IMR-90 (cell line): ENCODE data around the gene ANKRD44. TPM values are rescaled to one million over a fixed set of nuclear protein-coding genes. Genes with fewer than 3 reads are reported as not detected.

ENCODE experiments used
- ATAC-seq: fragments of 200-7000 bp; cut with Tn5 transposase; 2 replicates; pipeline ENCODE4 v1.9.1; 2020; ENCODE audit warnings: low read depth, mild to moderate bottlenecking, moderate library complexity
- BruUV-seq: library from RNA; stranded (reverse); fragments of 400-500 nt; replicated peaks from 2 replicates; lab custom pipeline; 2021; lab: Mats Ljungman, UMichigan
- CTCF ChIA-PET: fragments of 300-600 bp; formaldehyde crosslinking; extraction: SDS; loops from one replicate; lab custom pipeline; 2021; ENCODE audit warnings: antibody characterized with exemption; lab: Yijun Ruan, JAX
- POLR2A ChIA-PET: fragments of 300-600 bp; sonication (Branson Sonifier 250); formaldehyde crosslinking; loops from one replicate; lab custom pipeline; 2022; ENCODE audit warnings: antibody characterized with exemption; ENCODE audit not compliant: unreplicated experiment; lab: Charles Lee
- DNase-seq: peaks from one replicate; pipeline ENCODE4 v3.0.0; 2013
- H2AFZ ChIP-seq: replicated peaks from 2 replicates; pipeline ENCODE3; 2013; ENCODE audit warnings: low read length, mild to moderate bottlenecking; ENCODE audit not compliant: poor library complexity
- H2AK5ac ChIP-seq: 2 replicates; pipeline ENCODE4 v1.6.1; 2013; ENCODE audit warnings: low read depth, low read length, inconsistent platforms
- H2AK9ac ChIP-seq: replicated peaks from 2 replicates; pipeline ENCODE3; 2013; ENCODE audit warnings: mild to moderate bottlenecking, low read depth, low read length, moderate library complexity; ENCODE audit not compliant: poor library complexity
- H2BK120ac ChIP-seq: 2 replicates; pipeline ENCODE4 v1.6.1; 2013; ENCODE audit warnings: low read depth, low read length, inconsistent platforms
- H2BK15ac ChIP-seq: 3 replicates; pipeline ENCODE4 v1.6.1; 2013; ENCODE audit warnings: low read depth, low read length, inconsistent platforms
- H2BK20ac ChIP-seq: 2 replicates; pipeline ENCODE4 v1.6.1; 2013; ENCODE audit warnings: low read depth, mild to moderate bottlenecking, inconsistent platforms, low read length, moderate library complexity
- H2BK5ac ChIP-seq: 2 replicates; pipeline ENCODE4 v1.6.1; 2013; ENCODE audit warnings: mild to moderate bottlenecking, low read depth, low read length, inconsistent platforms; ENCODE audit not compliant: poor library complexity, severe bottlenecking
- H3K14ac ChIP-seq: replicated peaks from 2 replicates; pipeline ENCODE4 v1.6.1; 2013; ENCODE audit warnings: low read depth, low read length, inconsistent platforms
- H3K18ac ChIP-seq: 2 replicates; pipeline ENCODE4 v1.6.1; 2013; ENCODE audit warnings: low read depth, low read length, control low read depth
- H3K23ac ChIP-seq: 2 replicates; pipeline ENCODE4 v1.6.1; 2013; ENCODE audit warnings: low read depth, low read length, inconsistent platforms
- H3K27ac ChIP-seq: 2 replicates; pipeline ENCODE4 v1.5.1; 2013; ENCODE audit warnings: mild to moderate bottlenecking, control low read depth, low read length; ENCODE audit not compliant: insufficient read depth
- H3K27me3 ChIP-seq: 2 replicates; pipeline ENCODE4 v1.6.1; 2013; ENCODE audit warnings: low read length; ENCODE audit not compliant: control insufficient read depth, insufficient read depth
- H3K36me3 ChIP-seq: 2 replicates; pipeline ENCODE4 v1.6.1; 2013; ENCODE audit warnings: low read length, mixed read lengths; ENCODE audit not compliant: control insufficient read depth, insufficient read depth
- H3K4ac ChIP-seq: 2 replicates; pipeline ENCODE4 v1.6.1; 2013; ENCODE audit warnings: low read depth, low read length, inconsistent platforms
- H3K4me1 ChIP-seq: 2 replicates; pipeline ENCODE4 v1.6.1; 2013; ENCODE audit warnings: low read length, mixed read lengths; ENCODE audit not compliant: control insufficient read depth, insufficient read depth
- H3K4me2 ChIP-seq: 2 replicates; pipeline ENCODE4 v1.6.1; 2013; ENCODE audit warnings: low read depth, mild to moderate bottlenecking, control low read depth, low read length, moderate library complexity
- H3K4me3 ChIP-seq: 2 replicates; pipeline ENCODE4 v1.5.1; 2013; ENCODE audit warnings: low read depth, mild to moderate bottlenecking, control low read depth, low read length, moderate library complexity; ENCODE audit not compliant: insufficient read depth
- H3K56ac ChIP-seq: 2 replicates; pipeline ENCODE4 v1.6.1; 2013; ENCODE audit warnings: low read length, inconsistent platforms; ENCODE audit not compliant: insufficient read depth; ENCODE audit errors: extremely low read depth
- H3K79me1 ChIP-seq, 2 experiments: 2 replicates each; pipeline ENCODE4 v1.6.1; 2013; ENCODE audit warnings: low read length in 2 of 2, inconsistent platforms in 1 of 2, low read depth in 1 of 2
- H3K9ac ChIP-seq: 2 replicates; pipeline ENCODE4 v1.6.1; 2013; ENCODE audit warnings: low read depth, low read length, control low read depth
- H3K9me1 ChIP-seq: 2 replicates; pipeline ENCODE4 v1.6.1; 2013; ENCODE audit warnings: low read length, inconsistent platforms; ENCODE audit not compliant: insufficient read depth
- H3K9me3 ChIP-seq: 2 replicates; pipeline ENCODE4 v1.6.1; 2013; ENCODE audit warnings: low read length; ENCODE audit not compliant: control insufficient read depth, insufficient read depth
- H4K20me1 ChIP-seq: 2 replicates; pipeline ENCODE4 v1.6.1; 2013; ENCODE audit warnings: low read length, inconsistent platforms; ENCODE audit not compliant: insufficient read depth
- H4K5ac ChIP-seq: 2 replicates; pipeline ENCODE4 v1.6.1; 2013; ENCODE audit warnings: mild to moderate bottlenecking, low read depth, low read length, control low read depth
- H4K8ac ChIP-seq, 2 experiments: 2 replicates each; pipeline ENCODE4 v1.6.1; 2013; ENCODE audit warnings: low read depth in 2 of 2, low read length in 2 of 2, control low read depth in 1 of 2, inconsistent platforms in 1 of 2
- H4K91ac ChIP-seq: 2 replicates; pipeline ENCODE4 v1.6.1; 2013; ENCODE audit warnings: low read depth, low read length, inconsistent platforms; ENCODE audit not compliant: insufficient read depth
- MAFK ChIP-seq: IDR thresholded peaks from 2 replicates; pipeline ENCODE4 v1.6.1; 2012; ENCODE audit warnings: low read depth, low read length, improper control_type of control experiment
- MAZ ChIP-seq: IDR thresholded peaks from 2 replicates; pipeline ENCODE4 v1.6.1; 2012; ENCODE audit warnings: low read depth, mild to moderate bottlenecking, low read length, improper control_type of control experiment, moderate library complexity, borderline replicate concordance
- RAD21 ChIP-seq: IDR thresholded peaks from 2 replicates; pipeline ENCODE4 v1.6.1; 2012; ENCODE audit warnings: low read length, improper control_type of control experiment
- RFX5 ChIP-seq: IDR thresholded peaks from 2 replicates; pipeline ENCODE4 v1.8.0; 2012; ENCODE audit warnings: low read depth, mild to moderate bottlenecking, low read length, moderate library complexity
- WGBS, 2 experiments: methylation state at CpG; one replicate each; pipeline versions ENCODE4 v1.1.5 to v1.1.7; 2013; ENCODE audit warnings: missing lambda C conversion rate in 2 of 2; ENCODE audit not compliant: insufficient read length in 1 of 2; ENCODE audit errors: extremely low coverage in 2 of 2; 5-methylcytosine and 5-hydroxymethylcytosine counted together
- dilution Hi-C: fragments of 300-500 bp; cut with HindIII; formaldehyde crosslinking; loops from one replicate; pipeline ENCODE4 v1.14.3; 2018; ENCODE audit warnings: low sequenced_read_pairs; ENCODE audit not compliant: unreplicated experiment
- in situ Hi-C: fragments of 300-500 bp; cut with MboI; formaldehyde crosslinking; loops from 3 replicates; pipeline ENCODE4 v1.14.3; 2019; ENCODE audit warnings: low sequenced_read_pairs, inconsistent platforms, mixed read lengths
- intact Hi-C: fragments of 100-400 bp; cut with micrococcal nuclease; formaldehyde crosslinking; loops from 2 replicates; pipeline ENCODE4 v1.10.0; 2022
- polyA plus RNA-seq, 3 experiments: library from polyadenylated mRNA; depleted of rRNA; stranded (reverse); fragments of >200 nt; gene quantifications; 2 replicates each; pipeline ENCODE4 v1.2.3, GENCODE V29; 2012; ENCODE audit warnings: low replicate concordance in 1 of 3
- total RNA-seq: library from RNA; depleted of rRNA; stranded (reverse); fragments of >200 nt; gene quantifications from 2 replicates; pipeline ENCODE4 v1.2.3, GENCODE V29; 2012
- TF ChIP-seq, protein P1 (sequence below): conservative IDR thresholded peaks from 2 replicates; pipeline ENCODE4 v1.5.1; 2012; ENCODE audit warnings: mild to moderate bottlenecking, low read depth, low read length, improper control_type of control experiment
- TF ChIP-seq, protein P2 (sequence below): fragments of 150-350 bp; IDR thresholded peaks from 2 replicates; pipeline ENCODE4 v1.6.1; 2017; ENCODE audit warnings: mild to moderate bottlenecking, antibody characterized with exemption, low read length, low read depth
- TF ChIP-seq, protein P3 (sequence below): fragments of 150-350 bp; IDR thresholded peaks from 2 replicates; pipeline ENCODE4 v1.6.1; 2016; ENCODE audit warnings: low read depth, mild to moderate bottlenecking, low read length, moderate library complexity, borderline replicate concordance

Gene ANKRD44
- total and polyA plus RNA-seq, 2 of the 4 experiments (the other 2 are of a cell fraction): 5.2 to 15.6 TPM

DNA sequence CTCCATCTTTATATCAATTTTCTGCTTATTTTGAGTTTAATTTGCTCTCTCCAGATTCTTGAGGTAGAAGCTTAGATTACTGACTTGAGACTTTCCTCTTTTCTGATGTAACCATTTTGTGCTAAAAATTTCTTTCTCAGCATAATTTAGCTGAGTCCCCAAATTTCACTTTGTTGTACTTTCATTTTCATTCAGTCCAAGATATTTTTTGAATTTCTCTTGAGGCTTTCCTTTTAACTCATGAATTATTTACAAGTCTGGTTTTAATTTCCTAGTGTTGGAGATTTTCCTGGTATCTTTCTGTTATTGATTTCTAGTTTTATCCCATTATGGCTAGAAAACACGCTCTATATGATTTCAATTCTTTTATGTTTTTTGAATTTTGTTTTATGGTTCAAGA is 239.4 kb downstream of the ANKRD44 start:
- no peak overlapping the region for H3K4ac ChIP-seq
- H4K8ac ChIP-seq: no peak overlapping the region
- H3K18ac ChIP-seq: no peak overlapping the region
- in situ Hi-C loops (no loop called here), intact Hi-C loops (no loop called here), dilution Hi-C loops (no loop called here)
- no peak overlapping the region for H2AFZ ChIP-seq
- H3K9me1 ChIP-seq: no peaks in the 10 kb centered on the region; the same call in 1 of the 2 replicates
- no peak overlapping the region for H3K23ac ChIP-seq
- H2BK5ac ChIP-seq: no peak overlapping the region
- POLR2A ChIA-PET: no interaction called here
- no peaks in the 10 kb centered on the region for H3K27me3 ChIP-seq
- no peaks in the 10 kb centered on the region for H3K36me3 ChIP-seq
- no peak overlapping the region for H3K56ac ChIP-seq
- no CpG with 5 or more reads among the region's 1 CpG for WGBS, 2 experiments
- no peak overlapping the region for H3K9ac ChIP-seq
- H2BK120ac ChIP-seq: no peak overlapping the region
- no peak overlapping the region for H2BK15ac ChIP-seq
- no peak overlapping the region for H3K14ac ChIP-seq
- no peaks in the 10 kb centered on the region for H3K9me3 ChIP-seq
- no peak overlapping the region for H4K91ac ChIP-seq
- H3K4me3 ChIP-seq: no peak overlapping the region
- no peak overlapping the region for H4K5ac ChIP-seq
- H3K4me2 ChIP-seq: no peak overlapping the region
- no peaks in the 10 kb centered on the region for H4K20me1 ChIP-seq
- H3K79me1 ChIP-seq: no peaks in the 10 kb centered on the region
- ATAC-seq: no peak
- no peak overlapping the region for H2BK20ac ChIP-seq
- no peak overlapping the region for H2AK5ac ChIP-seq
- CTCF ChIA-PET: no interaction called here
- H3K4me1 ChIP-seq: no peaks in the 10 kb centered on the region
- no peak overlapping the region for H2AK9ac ChIP-seq
- no peak overlapping the region for H3K27ac ChIP-seq
- no peak for DNase-seq
- TF ChIP-seq, protein P1, sequence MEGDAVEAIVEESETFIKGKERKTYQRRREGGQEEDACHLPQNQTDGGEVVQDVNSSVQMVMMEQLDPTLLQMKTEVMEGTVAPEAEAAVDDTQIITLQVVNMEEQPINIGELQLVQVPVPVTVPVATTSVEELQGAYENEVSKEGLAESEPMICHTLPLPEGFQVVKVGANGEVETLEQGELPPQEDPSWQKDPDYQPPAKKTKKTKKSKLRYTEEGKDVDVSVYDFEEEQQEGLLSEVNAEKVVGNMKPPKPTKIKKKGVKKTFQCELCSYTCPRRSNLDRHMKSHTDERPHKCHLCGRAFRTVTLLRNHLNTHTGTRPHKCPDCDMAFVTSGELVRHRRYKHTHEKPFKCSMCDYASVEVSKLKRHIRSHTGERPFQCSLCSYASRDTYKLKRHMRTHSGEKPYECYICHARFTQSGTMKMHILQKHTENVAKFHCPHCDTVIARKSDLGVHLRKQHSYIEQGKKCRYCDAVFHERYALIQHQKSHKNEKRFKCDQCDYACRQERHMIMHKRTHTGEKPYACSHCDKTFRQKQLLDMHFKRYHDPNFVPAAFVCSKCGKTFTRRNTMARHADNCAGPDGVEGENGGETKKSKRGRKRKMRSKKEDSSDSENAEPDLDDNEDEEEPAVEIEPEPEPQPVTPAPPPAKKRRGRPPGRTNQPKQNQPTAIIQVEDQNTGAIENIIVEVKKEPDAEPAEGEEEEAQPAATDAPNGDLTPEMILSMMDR: no peak
- no peak for TF ChIP-seq RFX5
- TF ChIP-seq, protein P2, sequence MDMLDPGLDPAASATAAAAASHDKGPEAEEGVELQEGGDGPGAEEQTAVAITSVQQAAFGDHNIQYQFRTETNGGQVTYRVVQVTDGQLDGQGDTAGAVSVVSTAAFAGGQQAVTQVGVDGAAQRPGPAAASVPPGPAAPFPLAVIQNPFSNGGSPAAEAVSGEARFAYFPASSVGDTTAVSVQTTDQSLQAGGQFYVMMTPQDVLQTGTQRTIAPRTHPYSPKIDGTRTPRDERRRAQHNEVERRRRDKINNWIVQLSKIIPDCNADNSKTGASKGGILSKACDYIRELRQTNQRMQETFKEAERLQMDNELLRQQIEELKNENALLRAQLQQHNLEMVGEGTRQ: no peak
- no peak for TF ChIP-seq RAD21
- no peak for TF ChIP-seq MAZ
- TF ChIP-seq, protein P3, sequence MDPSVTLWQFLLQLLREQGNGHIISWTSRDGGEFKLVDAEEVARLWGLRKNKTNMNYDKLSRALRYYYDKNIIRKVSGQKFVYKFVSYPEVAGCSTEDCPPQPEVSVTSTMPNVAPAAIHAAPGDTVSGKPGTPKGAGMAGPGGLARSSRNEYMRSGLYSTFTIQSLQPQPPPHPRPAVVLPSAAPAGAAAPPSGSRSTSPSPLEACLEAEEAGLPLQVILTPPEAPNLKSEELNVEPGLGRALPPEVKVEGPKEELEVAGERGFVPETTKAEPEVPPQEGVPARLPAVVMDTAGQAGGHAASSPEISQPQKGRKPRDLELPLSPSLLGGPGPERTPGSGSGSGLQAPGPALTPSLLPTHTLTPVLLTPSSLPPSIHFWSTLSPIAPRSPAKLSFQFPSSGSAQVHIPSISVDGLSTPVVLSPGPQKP: no peak
- TF ChIP-seq MAFK: peak; percentile 34
- BruUV-seq: no TSS peak
